VCaP (cell line): ENCODE results near the gene IQCF5.
"Not testable (repeated sequence)": the region's sequence is repeated elsewhere in the genome, so short reads cannot be mapped to it uniquely, and the experiment has no call there.

Experiments
- H3K27ac ChIP-seq: fragments of 450-650 bp; 2 replicates; pipeline ENCODE4 v1.5.1; 2017
- TF ChIP-seq, protein P1 (sequence below): fragments of 450-650 bp; conservative IDR thresholded peaks from 2 replicates; pipeline ENCODE4 v1.5.1; 2017; ENCODE audit warnings: mild to moderate bottlenecking, moderate library complexity

The IQCF5 gene

DNA sequence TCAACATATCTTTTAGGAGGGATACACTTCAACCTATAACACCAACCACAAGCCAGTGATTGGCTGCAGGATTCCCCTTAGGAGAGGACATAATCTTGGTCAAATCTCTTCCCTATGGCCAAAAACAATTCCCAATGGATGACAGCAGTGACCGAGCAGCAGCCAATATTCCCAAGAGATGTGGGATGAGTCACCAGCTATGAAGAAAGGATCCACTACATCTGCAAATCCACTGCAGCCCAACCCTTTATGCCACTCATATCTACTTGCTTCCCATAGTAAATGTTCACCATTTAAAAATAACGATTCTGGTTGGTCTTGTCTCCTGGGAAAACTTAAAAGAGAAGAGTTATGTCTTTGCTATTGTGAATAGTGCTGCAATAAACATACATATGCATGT is 4.5 kb upstream of the IQCF5 start:
- TF ChIP-seq, protein P1, sequence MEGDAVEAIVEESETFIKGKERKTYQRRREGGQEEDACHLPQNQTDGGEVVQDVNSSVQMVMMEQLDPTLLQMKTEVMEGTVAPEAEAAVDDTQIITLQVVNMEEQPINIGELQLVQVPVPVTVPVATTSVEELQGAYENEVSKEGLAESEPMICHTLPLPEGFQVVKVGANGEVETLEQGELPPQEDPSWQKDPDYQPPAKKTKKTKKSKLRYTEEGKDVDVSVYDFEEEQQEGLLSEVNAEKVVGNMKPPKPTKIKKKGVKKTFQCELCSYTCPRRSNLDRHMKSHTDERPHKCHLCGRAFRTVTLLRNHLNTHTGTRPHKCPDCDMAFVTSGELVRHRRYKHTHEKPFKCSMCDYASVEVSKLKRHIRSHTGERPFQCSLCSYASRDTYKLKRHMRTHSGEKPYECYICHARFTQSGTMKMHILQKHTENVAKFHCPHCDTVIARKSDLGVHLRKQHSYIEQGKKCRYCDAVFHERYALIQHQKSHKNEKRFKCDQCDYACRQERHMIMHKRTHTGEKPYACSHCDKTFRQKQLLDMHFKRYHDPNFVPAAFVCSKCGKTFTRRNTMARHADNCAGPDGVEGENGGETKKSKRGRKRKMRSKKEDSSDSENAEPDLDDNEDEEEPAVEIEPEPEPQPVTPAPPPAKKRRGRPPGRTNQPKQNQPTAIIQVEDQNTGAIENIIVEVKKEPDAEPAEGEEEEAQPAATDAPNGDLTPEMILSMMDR, result no peak
- no peak overlapping the region for H3K27ac ChIP-seq

DNA sequence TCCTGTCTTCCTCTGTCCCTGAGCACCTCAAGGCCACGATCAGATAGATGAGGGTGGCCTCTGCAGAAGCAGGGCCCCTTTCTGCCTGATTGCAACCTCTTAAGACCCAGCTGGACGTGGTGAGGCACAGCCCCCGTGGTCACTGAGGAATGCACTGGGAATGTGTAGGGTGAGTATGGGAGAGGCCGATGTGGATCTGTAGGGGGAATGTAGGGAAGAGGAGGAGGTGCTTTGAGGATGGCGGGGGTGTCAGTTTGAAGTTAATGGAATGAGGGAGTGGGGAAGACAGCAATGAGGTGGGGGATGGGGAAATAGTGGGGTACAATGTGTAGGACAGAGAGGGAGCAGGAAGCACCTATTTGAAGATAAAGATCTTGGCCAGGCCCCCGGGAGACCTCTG is 785 bp upstream of the IQCF5 start:
- no peak overlapping the region for H3K27ac ChIP-seq
- TF ChIP-seq, protein P1, result no peak

DNA sequence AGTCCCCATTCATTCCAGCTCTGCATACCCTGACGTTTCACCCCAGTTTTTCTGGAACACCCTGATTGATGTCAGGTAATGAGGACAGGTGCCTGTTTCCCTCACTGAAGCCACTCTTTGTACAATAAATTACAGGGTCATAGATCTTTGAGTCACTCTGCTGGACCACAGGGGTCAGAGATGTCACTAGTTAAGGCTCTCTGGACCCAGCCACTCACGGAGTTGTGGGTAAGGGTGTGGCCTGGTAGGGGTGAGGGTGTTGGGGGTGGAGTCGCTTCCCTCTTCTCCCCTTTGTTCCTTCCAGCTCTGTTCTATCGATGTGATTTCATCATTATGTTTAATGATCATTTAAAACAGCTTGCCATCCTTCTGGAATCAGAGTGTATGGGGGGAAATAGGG is 512 bp downstream of the IQCF5 start:
- TF ChIP-seq, protein P1, result no peak
- H3K27ac ChIP-seq, result no peak overlapping the region

DNA sequence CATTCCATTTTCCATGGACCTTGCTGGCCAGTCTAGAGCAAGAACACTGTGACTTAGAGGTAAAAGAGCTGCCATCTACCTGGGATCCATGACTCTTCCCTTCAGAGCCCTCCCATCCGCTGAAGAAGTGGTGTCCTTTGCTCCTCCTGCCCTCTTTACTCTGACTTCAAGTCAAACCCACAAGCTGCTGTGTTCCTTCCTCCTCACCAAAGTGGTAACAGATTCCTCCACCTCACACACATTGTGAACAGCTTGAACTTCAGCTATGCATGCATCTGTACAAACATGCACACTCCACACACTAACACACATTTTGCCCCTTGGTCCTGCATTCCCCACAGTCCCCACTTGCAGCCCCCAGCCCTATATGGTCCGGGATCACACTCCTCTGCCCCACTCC is 990 bp downstream of the IQCF5 start:
- no peak overlapping the region for H3K27ac ChIP-seq
- TF ChIP-seq, protein P1, result no peak

DNA sequence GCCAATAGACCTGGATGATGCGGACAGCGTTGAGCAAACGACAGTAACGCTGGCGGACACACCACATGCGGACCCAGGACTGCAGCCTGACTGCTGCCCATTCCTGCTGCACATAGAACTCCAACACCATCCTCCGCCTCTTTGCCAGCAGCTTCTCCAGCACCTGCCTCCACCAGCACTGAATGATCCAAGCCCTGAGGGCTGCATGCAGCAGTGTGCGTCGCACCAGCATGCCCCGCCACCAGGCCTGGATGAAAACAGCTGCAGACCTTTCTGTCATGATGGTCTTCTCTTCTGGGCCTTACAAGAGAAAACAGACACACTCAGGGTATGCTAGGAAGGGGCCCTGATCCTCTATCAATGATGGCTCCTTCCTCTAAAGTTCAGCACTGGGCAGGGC is 1.5 kb downstream of the IQCF5 start:
- TF ChIP-seq, protein P1, result no peak
- no peak overlapping the region for H3K27ac ChIP-seq

DNA sequence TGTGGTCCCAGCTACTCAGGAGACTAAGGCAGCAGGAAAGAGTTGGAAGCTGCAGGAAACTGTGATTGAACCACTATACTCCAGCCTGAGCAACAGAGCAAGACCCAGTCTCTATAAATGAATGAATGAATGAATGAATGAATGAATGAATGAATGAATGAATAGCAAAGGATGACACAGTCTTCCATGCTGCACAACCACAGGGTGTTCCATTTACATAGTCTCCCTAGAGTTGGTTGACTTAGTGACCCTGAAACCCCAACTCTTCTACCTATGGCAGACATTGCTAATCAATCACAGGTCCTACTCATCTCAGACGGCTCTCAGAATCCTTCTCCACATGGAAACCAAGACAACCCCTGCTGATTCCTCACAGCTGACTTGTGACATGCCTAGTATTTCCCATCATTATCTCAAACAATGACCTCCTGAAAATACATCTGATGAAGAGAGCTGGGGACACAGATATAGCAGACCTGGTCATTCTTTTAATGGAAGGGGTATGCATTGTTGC is 2.1 kb downstream of the IQCF5 start:
- H3K27ac ChIP-seq, result no peak overlapping the region
- TF ChIP-seq, protein P1, result no peak

DNA sequence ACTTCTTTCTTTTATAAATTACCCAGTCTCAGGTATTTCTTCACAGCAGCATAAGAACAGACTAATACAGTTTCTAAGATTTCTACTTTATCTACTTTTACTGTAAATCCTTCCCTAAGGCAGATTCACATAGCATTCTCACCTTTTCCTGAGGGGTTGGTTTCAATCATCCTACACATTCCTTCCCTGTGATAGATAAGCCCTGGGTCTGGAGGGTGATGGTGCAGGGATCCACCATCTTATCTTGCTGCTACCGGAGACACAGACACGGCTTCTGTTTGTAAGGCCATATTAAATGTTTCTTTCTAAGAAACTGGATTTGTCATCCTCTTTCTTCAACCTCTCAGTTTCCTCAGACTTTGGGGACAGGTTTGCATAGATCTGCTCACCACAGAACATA is 6.1 kb downstream of the IQCF5 start:
- TF ChIP-seq, protein P1, result no peak
- H3K27ac ChIP-seq, result no peak overlapping the region

DNA sequence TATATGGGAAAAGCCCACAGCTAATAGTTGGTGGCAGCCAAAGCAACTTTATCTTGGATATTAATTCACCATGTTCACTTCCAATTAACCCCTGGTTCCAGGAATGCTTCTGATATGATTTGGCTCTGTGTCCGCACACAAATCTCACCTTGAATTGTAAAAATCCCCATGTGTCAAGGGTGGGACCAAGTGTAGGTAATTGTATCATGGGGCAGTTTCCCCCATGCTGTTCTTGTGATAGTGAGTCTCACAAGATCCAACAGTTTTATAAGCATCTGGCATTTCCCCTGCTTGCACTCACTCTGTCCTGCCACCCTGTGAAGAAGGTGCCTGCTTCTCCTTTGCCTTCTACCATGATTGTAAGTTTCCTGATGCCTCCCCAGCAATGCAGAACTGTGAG is 6.5 kb downstream of the IQCF5 start:
- H3K27ac ChIP-seq, result not testable (repeated sequence)
